ENCODE results near the gene CLEC4D.
A peak's percentile ranks its signal among the peaks of the same experiment; 100 is the strongest.
"Not testable (repeated sequence)": the region's sequence is repeated elsewhere in the genome, so short reads cannot be mapped to it uniquely, and the experiment has no call there.

The CLEC4D gene

GRCh38 chr12:8513256-8513655 lies at the start of gene CLEC4D:
Gene CLEC4D (plus strand): TSS chr12:8513503. CDS start chr12:8513733, 230 bp downstream.
- no peak for DNase-seq

- DNase-seq, result no peak
Observed at GRCh38 chr12:8465301-8465996, 47.9 kb upstream of the CLEC4D start.

- DNase-seq, result no peak
Observed at GRCh38 chr12:8466241-8466640, 47.1 kb upstream of the CLEC4D start.

GRCh38 chr12:8471090-8471489 lies 42.2 kb upstream of the CLEC4D start:
- no peak for DNase-seq

GRCh38 chr12:8475508-8476203 lies 37.6 kb upstream of the CLEC4D start:
- no peak for DNase-seq

GRCh38 chr12:8482571-8483061 lies 30.7 kb upstream of the CLEC4D start:
- no peak for DNase-seq

- no peak for DNase-seq
Observed at GRCh38 chr12:8483079-8483478, 30.2 kb upstream of the CLEC4D start.

GRCh38 chr12:8491646-8492530 lies 21.4 kb upstream of the CLEC4D start:
- no peak for DNase-seq

- DNase-seq, result peak; percentile 44
Observed at GRCh38 chr12:8493084-8493483, 20.2 kb upstream of the CLEC4D start.

GRCh38 chr12:8495671-8496070 lies 17.6 kb upstream of the CLEC4D start:
- not testable (repeated sequence) for DNase-seq

GRCh38 chr12:8496074-8496473 lies 17.2 kb upstream of the CLEC4D start:
- not testable (repeated sequence) for DNase-seq

GRCh38 chr12:8499616-8500015 lies 13.7 kb upstream of the CLEC4D start:
- DNase-seq, result no peak

- DNase-seq, result no peak
Observed at GRCh38 chr12:8501720-8502119, 11.6 kb upstream of the CLEC4D start.

GRCh38 chr12:8504351-8504750 lies 9.0 kb upstream of the CLEC4D start:
- no peak for DNase-seq

GRCh38 chr12:8507596-8507995 lies 5.7 kb upstream of the CLEC4D start:
- DNase-seq, result no peak

- no peak for DNase-seq
Observed at GRCh38 chr12:8508223-8508622, 5.1 kb upstream of the CLEC4D start.

- no peak for DNase-seq
Observed at GRCh38 chr12:8508910-8509841, 4.1 kb upstream of the CLEC4D start.

GRCh38 chr12:8517971-8518370 lies 4.7 kb downstream of the CLEC4D start:
- DNase-seq, result no peak

- no peak for DNase-seq
Observed at GRCh38 chr12:8519171-8519570, 5.9 kb downstream of the CLEC4D start.

- DNase-seq, result no peak
Observed at GRCh38 chr12:8527250-8528130, 14.2 kb downstream of the CLEC4D start.

GRCh38 chr12:8532045-8532444 lies 18.7 kb downstream of the CLEC4D start:
- no peak for DNase-seq
